Heart right ventricle (tissue), 16 donors: ENCODE results near the gene RASD2. TPM values are rescaled to one million over a fixed set of nuclear protein-coding genes. Genes with fewer than 3 reads are reported as not detected.

ENCODE experiments used
- ATAC-seq, 8 donors: fragments of 200-7000 bp; cut with Tn5 transposase; one replicate each; pipeline ENCODE4 v1.9.1; 2020; ENCODE audit warnings: mild to moderate bottlenecking in 8 of 8, moderate library complexity in 8 of 8, moderate number of reproducible peaks in 1 of 8
- DNase-seq, 2 donors: peaks; one replicate each; pipeline ENCODE4 v3.0.0-alpha.2; 2020
- H3K27ac ChIP-seq, 10 donors: fragments of 200-600 bp; sonication (generic) in 2 of 10; one replicate each; pipeline versions ENCODE4 v1.5.0 to v1.8.0; 2020 to 2022; ENCODE audit warnings: mild to moderate bottlenecking in 3 of 10
- H3K27me3 ChIP-seq, 7 donors: fragments of 200-600 bp; one replicate each; pipeline ENCODE4 v1.8.0; 2021 to 2022; ENCODE audit warnings: mild to moderate bottlenecking in 2 of 7
- H3K36me3 ChIP-seq, 9 donors: fragments of 200-600 bp; sonication (generic) in 1 of 9; one replicate each; pipeline versions ENCODE4 v1.5.0 to v1.8.0; 2020 to 2022; ENCODE audit warnings: mild to moderate bottlenecking in 2 of 9
- H3K4me1 ChIP-seq, 9 donors: fragments of 200-600 bp; sonication (generic) in 1 of 9; one replicate each; pipeline versions ENCODE4 v1.5.0 to v1.8.0; 2020 to 2022; ENCODE audit warnings: mild to moderate bottlenecking in 4 of 9
- H3K4me3 ChIP-seq, 10 donors: fragments of 200-600 bp; sonication (generic) in 2 of 10; one replicate each; pipeline versions ENCODE4 v1.5.0 to v1.8.0; 2020 to 2022; ENCODE audit warnings: mild to moderate bottlenecking in 7 of 10, moderate library complexity in 2 of 10
- H3K9me3 ChIP-seq, 11 donors: fragments of 200-600 bp in 10 of 11; sonication (generic) in 2 of 11; one replicate each; pipeline versions ENCODE4 v1.5.0 to v1.8.0; 2013 to 2022; ENCODE audit warnings: mild to moderate bottlenecking in 2 of 11, control low read depth in 1 of 11, moderate library complexity in 1 of 11
- WGBS, 2 donors: extraction: QIAGEN DNeasy Blood & Tissue Kit; methylation state at CpG; one replicate each; pipeline ENCODE4 v1.1.7; 2013; ENCODE audit warnings: inconsistent platforms in 1 of 2; 5-methylcytosine and 5-hydroxymethylcytosine counted together
- intact Hi-C, 10 donors: fragments of 100-400 bp; cut with DNase I; formaldehyde crosslinking; loops; one replicate each; pipeline versions ENCODE4 v1.11.1 to v1.14.2; 2022
- polyA plus RNA-seq, 2 donors: library from polyadenylated mRNA; stranded (reverse); fragments of 200-250 nt; gene quantifications; one replicate each; pipeline ENCODE4 v1.2.3, GENCODE V29; 2013
- total RNA-seq, 10 donors: library from RNA; stranded (reverse); fragmentation: NEBNext Ultra II Directional in 3 of 10; extraction: Animal tissue kit (Norgen Biotek cat#: 25700) in 3 of 10; gene quantifications; one replicate each; pipeline versions ENCODE4 v1.2.1 to v1.2.4, GENCODE V29; 2021 to 2023
- TF ChIP-seq, protein P1 (sequence below), 9 donors: fragments of 200-600 bp; sonication (generic) in 2 of 9; IDR thresholded peaks; one replicate each; pipeline versions ENCODE4 v1.5.0 to v1.8.0; 2021 to 2022; ENCODE audit warnings: antibody characterized with exemption in 9 of 9, mild to moderate bottlenecking in 5 of 9, moderate library complexity in 1 of 9
- donor health status: Arrhythmogenic right ventricular cardiomyopathy.
- donor health status: ischemic (EF 13 %, LVEDD 7.1; RV severe dilation, severe dysfunction).
- donor health status: healthy with polysubstance abuse.
- donor health status: DM: no; HTN: yes; CAD: no.
- donor health status: DM: no; HTN: no; CAD: no.
- donor health status: ischemic (EF 25% LVEDD 6.9; RV normal size, moderate dysfunction).
- donor health status: ischemic (EF 25% LVEDD 5.7; RV mildly dilated, moderate dysfunction).
- donor health status: healthy.
- donor health status: DM: yes; HTN: yes; CAD: no.
- donor health status: Ischemic cardiomyopathy.
- donor health status: ischemic (EF 35%, LVEDD 5.7; RV mildly dilated, moderate dysfunction).
- donor health status: nonischemic (EF 11% LVEDD 7.7; RV severe dilation, severe dysfunction).
- donor health status: DM: yes; HTN: yes; CAD: no.
- donor health status: PGD.
- donor health status: ischemic (EF 29% LVEDD 5.4; RV normal size, mild dysfunction).
- donor health status: nonischemic (EF 23%, LVEDD 6.1; RV moderate dilation, normal function).

RASD2 gene
- total and polyA plus RNA-seq, 12 donors: 1.4 to 9.9 (median 3.6) TPM

DNA sequence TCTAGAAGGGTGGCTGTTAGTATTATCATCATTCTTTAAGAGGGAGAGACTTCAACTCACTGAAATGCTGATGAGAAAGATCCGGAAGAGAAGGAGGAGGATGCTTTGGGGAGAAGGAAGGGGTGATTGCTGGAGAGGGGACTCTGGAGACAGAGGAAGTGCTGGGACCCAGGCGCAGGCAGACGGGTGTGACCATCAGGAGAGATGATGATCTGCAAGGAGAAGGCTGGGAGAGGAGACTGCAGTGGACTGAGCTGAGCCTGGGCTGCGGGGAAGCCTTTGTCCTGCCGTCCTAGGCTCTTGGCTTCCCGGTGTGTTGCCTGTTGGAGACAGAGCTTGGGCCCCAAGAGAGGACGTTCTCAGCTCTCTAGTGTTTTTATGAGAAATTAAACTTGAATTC is 22.6 kb downstream of the RASD2 start:
- Histone ChIP-seq H3K27me3 (peaks cover 0 to 12% (median 0%) of the 10 kb centered on the region in 7 donors), H3K27ac (peak overlapping the region in 1 of 10 donors; percentile 7), H3K4me3 (no peak overlapping the region), H3K4me1 (peaks cover 0 to 40% (median 18%) of the 10 kb centered on the region in 9 donors), H3K9me3 (peaks cover 0 to 5% (median 0%) of the 10 kb centered on the region in 11 donors), H3K36me3 (no peaks in the 10 kb centered on the region)
- intact Hi-C loops: no loop called here
- 59 to 61% methylated on average over 7 of the region's 7 CpGs for WGBS, 2 donors
- ATAC-seq (no peak), DNase-seq (no peak)
- TF ChIP-seq, protein P1, sequence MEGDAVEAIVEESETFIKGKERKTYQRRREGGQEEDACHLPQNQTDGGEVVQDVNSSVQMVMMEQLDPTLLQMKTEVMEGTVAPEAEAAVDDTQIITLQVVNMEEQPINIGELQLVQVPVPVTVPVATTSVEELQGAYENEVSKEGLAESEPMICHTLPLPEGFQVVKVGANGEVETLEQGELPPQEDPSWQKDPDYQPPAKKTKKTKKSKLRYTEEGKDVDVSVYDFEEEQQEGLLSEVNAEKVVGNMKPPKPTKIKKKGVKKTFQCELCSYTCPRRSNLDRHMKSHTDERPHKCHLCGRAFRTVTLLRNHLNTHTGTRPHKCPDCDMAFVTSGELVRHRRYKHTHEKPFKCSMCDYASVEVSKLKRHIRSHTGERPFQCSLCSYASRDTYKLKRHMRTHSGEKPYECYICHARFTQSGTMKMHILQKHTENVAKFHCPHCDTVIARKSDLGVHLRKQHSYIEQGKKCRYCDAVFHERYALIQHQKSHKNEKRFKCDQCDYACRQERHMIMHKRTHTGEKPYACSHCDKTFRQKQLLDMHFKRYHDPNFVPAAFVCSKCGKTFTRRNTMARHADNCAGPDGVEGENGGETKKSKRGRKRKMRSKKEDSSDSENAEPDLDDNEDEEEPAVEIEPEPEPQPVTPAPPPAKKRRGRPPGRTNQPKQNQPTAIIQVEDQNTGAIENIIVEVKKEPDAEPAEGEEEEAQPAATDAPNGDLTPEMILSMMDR (IDR thresholded peaks at IDR 0.05): no peak

DNA sequence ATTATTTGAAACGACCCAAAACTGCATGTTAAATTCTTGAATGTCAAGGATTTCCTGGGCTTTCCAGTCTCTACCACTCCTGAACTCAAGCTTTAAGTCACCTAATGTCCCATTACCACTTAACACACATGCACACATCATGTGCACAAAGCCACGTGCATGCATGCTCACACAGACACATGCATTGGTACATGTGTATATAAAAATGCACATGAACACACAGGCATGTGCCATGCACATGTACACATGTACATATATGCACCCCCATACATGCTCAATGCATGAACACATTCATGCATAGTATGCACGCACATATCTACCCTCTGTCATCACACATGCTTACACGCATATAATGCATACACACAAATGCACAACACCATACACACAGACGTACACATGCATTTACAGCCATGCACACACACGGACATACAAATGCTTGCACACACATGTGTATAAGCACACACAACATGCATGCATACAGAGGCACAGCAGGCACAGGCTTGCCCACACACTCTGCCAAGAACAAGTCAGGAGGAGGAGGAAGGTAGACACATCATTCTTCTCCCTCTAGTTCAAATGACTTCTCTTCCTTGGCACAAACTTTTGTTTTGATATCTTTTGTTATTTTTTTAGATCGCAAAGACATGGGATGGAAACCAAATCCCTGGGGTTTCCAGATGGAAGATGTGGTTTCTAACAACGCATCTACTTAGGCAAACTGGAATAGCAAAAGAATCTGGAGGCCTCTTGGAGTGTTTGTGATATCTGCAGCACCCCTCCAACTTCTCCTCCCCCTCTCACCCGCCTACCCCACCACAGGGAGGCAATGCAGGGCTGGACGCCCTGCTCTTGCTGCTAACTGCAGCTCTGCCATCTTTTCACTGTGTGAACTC is 24.6 kb downstream of the RASD2 start:
- no peak for ATAC-seq
- DNase-seq: no peak
- Histone ChIP-seq H3K4me3 (no peak overlapping the region), H3K36me3 (no peaks in the 10 kb centered on the region), H3K27me3 (peaks cover 0 to 6% (median 0%) of the 10 kb centered on the region in 7 donors), H3K4me1 (peaks cover 4 to 56% (median 24%) of the 10 kb centered on the region in 9 donors), H3K9me3 (no peaks in the 10 kb centered on the region), H3K27ac (peak overlapping the region in 2 of 10 donors; percentile 25 to 30)
- intact Hi-C loops: no loop called here
- TF ChIP-seq, protein P1 (IDR thresholded peaks at IDR 0.05): no peak
- WGBS, 2 donors: 65 to 72% methylated on average over 10 of the region's 10 CpGs

DNA sequence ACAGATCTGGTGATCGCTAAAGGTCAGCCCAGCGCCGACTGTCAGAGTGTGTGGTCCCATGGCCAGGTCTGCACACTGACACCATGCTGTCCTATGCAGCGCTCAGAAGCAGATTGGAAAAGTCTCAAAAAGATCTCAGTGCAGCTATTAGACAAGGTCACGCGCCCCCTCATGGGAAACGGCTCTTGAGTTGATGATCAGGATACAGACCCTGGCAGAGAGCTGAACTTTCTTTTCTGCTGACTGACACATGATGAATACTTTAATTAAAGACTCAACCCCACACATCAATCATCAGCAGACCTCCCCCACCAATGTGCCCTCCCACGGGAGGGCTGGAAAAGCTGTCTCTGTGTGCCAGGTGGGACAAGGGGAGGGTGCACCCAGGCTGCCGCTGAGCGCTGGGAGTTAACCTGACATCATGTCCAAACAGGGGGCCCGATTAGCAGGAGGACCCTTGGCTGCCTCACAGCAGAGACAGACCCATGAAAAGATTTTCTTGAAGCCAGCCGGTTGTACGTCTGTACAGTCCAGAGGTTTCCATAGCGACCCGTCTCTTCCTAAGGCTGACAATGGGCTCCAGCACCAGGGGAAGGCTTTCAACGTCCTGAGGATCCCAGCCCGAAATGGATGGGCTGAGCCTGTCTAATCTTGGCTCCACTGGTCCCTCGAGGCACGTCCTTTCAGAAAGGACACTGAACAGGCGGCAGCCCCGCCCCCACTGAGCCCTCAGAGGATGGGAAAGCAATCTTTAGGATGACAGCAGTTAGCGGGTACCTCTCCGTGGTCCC is 26.9 kb downstream of the RASD2 start:
- DNase-seq: peak; percentile 55 to 67
- TF ChIP-seq, protein P1 (IDR thresholded peaks at IDR 0.05): no peak
- H3K27me3 ChIP-seq: peaks cover 0 to 5% (median 0%) of the 10 kb centered on the region in 7 donors
- no peak overlapping the region for H3K4me3 ChIP-seq
- ATAC-seq: peak; percentile 28 to 75 (median 50)
- no peaks in the 10 kb centered on the region for H3K9me3 ChIP-seq
- whole genome bisulfite sequencing, 2 donors: 56 to 59% methylated on average over 23 of the region's 23 CpGs
- peaks cover 4 to 60% (median 25%) of the 10 kb centered on the region in 9 donors for H3K4me1 ChIP-seq
- H3K27ac ChIP-seq: peak overlapping the region in 2 of 10 donors; percentile 37 to 58
- intact Hi-C loops: no loop called here
- H3K36me3 ChIP-seq: no peaks in the 10 kb centered on the region
